SK-N-SH treated with all-trans-retinoic acid at 6 μM for 48 hours (cell line): ENCODE measurements around the gene DNAAF1.

Source experiments
- ATAC-seq: fragments of 200-7000 bp; cut with Tn5 transposase; 3 replicates; pipeline ENCODE4 v1.9.1; 2020; ENCODE audit warnings: mild to moderate bottlenecking, moderate library complexity
- ARNTL ChIP-seq: fragments of 450-650 bp; formaldehyde crosslinking; IDR thresholded peaks from 2 replicates; pipeline ENCODE4 v1.5.0; 2020; ENCODE audit warnings: low read depth, mild to moderate bottlenecking, moderate library complexity, borderline replicate concordance
- BACH2 ChIP-seq: fragments of 250-450 bp; sonication (Bioruptor Pico); IDR thresholded peaks from 2 replicates; pipeline ENCODE4 v1.9.0; 2021; ENCODE audit warnings: mild to moderate bottlenecking, borderline replicate concordance
- CREB5 ChIP-seq: fragments of 250-450 bp; sonication (Bioruptor Pico); IDR thresholded peaks from 2 replicates; pipeline ENCODE4 v1.5.1; 2020; ENCODE audit warnings: low read depth, mild to moderate bottlenecking, moderate library complexity
- CSDC2 ChIP-seq: fragments of 250-450 bp; sonication (Bioruptor Pico); IDR thresholded peaks from 2 replicates; pipeline ENCODE4 v1.5.0; 2020; ENCODE audit warnings: mild to moderate bottlenecking, moderate library complexity
- CSRNP3 ChIP-seq: fragments of 250-450 bp; sonication (Bioruptor Pico); IDR thresholded peaks from 2 replicates; pipeline ENCODE4 v1.5.1; 2021; ENCODE audit warnings: mild to moderate bottlenecking, moderate library complexity
- ISL1 ChIP-seq: fragments of 250-450 bp; sonication (Bioruptor Pico); IDR thresholded peaks from 2 replicates; pipeline ENCODE4 v2.1.2; 2022; ENCODE audit warnings: mild to moderate bottlenecking, moderate library complexity
- OSR1 ChIP-seq: fragments of 250-450 bp; sonication (Bioruptor Pico); IDR thresholded peaks from 2 replicates; pipeline ENCODE4 v1.8.0; 2022; ENCODE audit warnings: moderate library complexity, mild to moderate bottlenecking, inconsistent platforms
- PATZ1 ChIP-seq: fragments of 250-450 bp; sonication (Bioruptor Pico); IDR thresholded peaks from 2 replicates; pipeline ENCODE4 v1.8.0; 2020; ENCODE audit warnings: mild to moderate bottlenecking, moderate library complexity, borderline replicate concordance
- PPARA ChIP-seq: fragments of 250-450 bp; sonication (Bioruptor Pico); IDR thresholded peaks from 2 replicates; pipeline ENCODE4 v1.5.0; 2020; ENCODE audit warnings: mild to moderate bottlenecking, borderline replicate concordance
- RARB ChIP-seq: fragments of 250-450 bp; sonication (Bioruptor Pico); IDR thresholded peaks from 2 replicates; pipeline ENCODE4 v1.8.0; 2021; ENCODE audit warnings: mild to moderate bottlenecking, moderate library complexity
- SNAI2 ChIP-seq: fragments of 250-450 bp; sonication (Bioruptor Pico); IDR thresholded peaks from 2 replicates; pipeline ENCODE4 v1.5.0; 2020; ENCODE audit warnings: mild to moderate bottlenecking, moderate library complexity
- TCF4 ChIP-seq: fragments of 250-450 bp; sonication (Bioruptor Pico); IDR thresholded peaks from 2 replicates; pipeline ENCODE4 v1.8.0; 2021; ENCODE audit warnings: mild to moderate bottlenecking, moderate library complexity, borderline replicate concordance
- TOX ChIP-seq: fragments of 250-450 bp; sonication (Bioruptor Pico); IDR thresholded peaks from 2 replicates; pipeline ENCODE4 v1.8.0; 2021; ENCODE audit warnings: mild to moderate bottlenecking, moderate library complexity, borderline replicate concordance
- TSHZ2 ChIP-seq: fragments of 250-450 bp; sonication (Bioruptor Pico); IDR thresholded peaks from 2 replicates; pipeline ENCODE4 v1.5.0; 2020; ENCODE audit warnings: mild to moderate bottlenecking, moderate library complexity
- ZC3H10 ChIP-seq: fragments of 250-450 bp; sonication (Bioruptor Pico); IDR thresholded peaks from 2 replicates; pipeline ENCODE4 v1.5.1; 2021; ENCODE audit warnings: mild to moderate bottlenecking, moderate library complexity
- ZFP3 ChIP-seq: fragments of 250-450 bp; sonication (Bioruptor Pico); IDR thresholded peaks from 2 replicates; pipeline ENCODE4 v1.5.0; 2020; ENCODE audit warnings: mild to moderate bottlenecking, moderate library complexity
- ZFP30 ChIP-seq: fragments of 450-650 bp; formaldehyde crosslinking; IDR thresholded peaks from 2 replicates; pipeline ENCODE4 v1.5.0; 2022; ENCODE audit warnings: mild to moderate bottlenecking, moderate library complexity
- ZNF565 ChIP-seq: fragments of 450-650 bp; formaldehyde crosslinking; conservative IDR thresholded peaks from 2 replicates; pipeline ENCODE4 v1.5.0; 2020; ENCODE audit warnings: low read depth, mild to moderate bottlenecking, moderate library complexity
- ZNF8 ChIP-seq: fragments of 450-650 bp; formaldehyde crosslinking; IDR thresholded peaks from 2 replicates; pipeline ENCODE4 v1.5.0; 2020; ENCODE audit warnings: mild to moderate bottlenecking, moderate library complexity

DNAAF1 gene

GRCh38 chr16:84161037-84161436 lies 15.9 kb downstream of the DNAAF1 start (continued):
- TF ChIP-seq CSDC2 (CRISPR knock-in tag) (no peak), TSHZ2 (CRISPR knock-in tag) (no peak), SNAI2 (no peak), ISL1 (CRISPR knock-in tag) (no peak)

- no peak for TF ChIP-seq PPARA
- no peak for TF ChIP-seq ZNF8 (CRISPR knock-in tag)
- TF ChIP-seq CSRNP3 (CRISPR knock-in tag): no peak
- TF ChIP-seq ISL1 (CRISPR knock-in tag): no peak
- no peak for TF ChIP-seq TSHZ2 (CRISPR knock-in tag)
- no peak for TF ChIP-seq ZNF565 (CRISPR knock-in tag)
- no peak for TF ChIP-seq ZFP3 (CRISPR knock-in tag)
- no peak for TF ChIP-seq BACH2
- no peak for TF ChIP-seq CREB5 (CRISPR knock-in tag)
- TF ChIP-seq RARB (CRISPR knock-in tag): no peak
- no peak for TF ChIP-seq OSR1 (CRISPR knock-in tag)
- TF ChIP-seq CSDC2 (CRISPR knock-in tag): no peak
- no peak for TF ChIP-seq PATZ1 (CRISPR knock-in tag)
- no peak for ATAC-seq
Measured at GRCh38 chr16:84161801-84162200, 16.7 kb downstream of the DNAAF1 start.

GRCh38 chr16:84165746-84166145 lies 20.6 kb downstream of the DNAAF1 start:
- ATAC-seq: no peak
- no peak for TF ChIP-seq ISL1 (CRISPR knock-in tag)
- no peak for TF ChIP-seq TSHZ2 (CRISPR knock-in tag)
- TF ChIP-seq ZFP3 (CRISPR knock-in tag): no peak
- TF ChIP-seq TCF4: no peak
- no peak for TF ChIP-seq ZC3H10 (CRISPR knock-in tag)
- no peak for TF ChIP-seq PATZ1 (CRISPR knock-in tag)
- no peak for TF ChIP-seq CSRNP3 (CRISPR knock-in tag)
- TF ChIP-seq BACH2: no peak
- TF ChIP-seq CSDC2 (CRISPR knock-in tag): no peak
- no peak for TF ChIP-seq PPARA
- no peak for TF ChIP-seq ARNTL (CRISPR knock-in tag)
- no peak for TF ChIP-seq ZFP30 (CRISPR knock-in tag)
- no peak for TF ChIP-seq SNAI2
- TF ChIP-seq OSR1 (CRISPR knock-in tag): no peak
- no peak for TF ChIP-seq ZNF8 (CRISPR knock-in tag)
- TF ChIP-seq TOX (CRISPR knock-in tag): no peak
- no peak for TF ChIP-seq ZNF565 (CRISPR knock-in tag)
- no peak for TF ChIP-seq RARB (CRISPR knock-in tag)
